Fibroblast of lung (primary cell): ENCODE data around the gene PLEKHG1. TPM values are rescaled to one million over a fixed set of nuclear protein-coding genes. Genes with fewer than 3 reads are reported as not detected.

Experiments
- DNase-seq, 2 donors: peaks; one replicate each; pipeline versions ENCODE4 v3.0.0 to v3.0.0-alpha.2; 2010; ENCODE audit warnings: low read depth in 2 of 2
- H2AFZ ChIP-seq: 2 replicates; pipeline ENCODE4 v1.5.1; 2012; ENCODE audit warnings: low read length, control low read depth, inconsistent platforms
- H3K27ac ChIP-seq: 2 replicates; pipeline ENCODE4 v1.5.1; 2011; ENCODE audit warnings: low read length, control low read depth; ENCODE audit not compliant: insufficient read depth
- H3K27me3 ChIP-seq: 2 replicates; pipeline ENCODE4 v1.5.1; 2011; ENCODE audit warnings: mild to moderate bottlenecking, low read length; ENCODE audit not compliant: control insufficient read depth, insufficient read depth
- H3K36me3 ChIP-seq: 2 replicates; pipeline ENCODE4 v1.5.1; 2011; ENCODE audit warnings: low read length; ENCODE audit not compliant: control insufficient read depth, insufficient read depth
- H3K4me1 ChIP-seq: 2 replicates; pipeline ENCODE4 v1.5.1; 2011; ENCODE audit warnings: low read length; ENCODE audit not compliant: control insufficient read depth, insufficient read depth; ENCODE audit errors: extremely low read depth
- H3K4me2 ChIP-seq: 2 replicates; pipeline ENCODE4 v1.5.1; 2011; ENCODE audit warnings: low read length, control low read depth; ENCODE audit not compliant: insufficient read depth; ENCODE audit errors: extremely low read depth
- H3K4me3 ChIP-seq, 4 experiments: fragments of 200-600 bp in 1 of 4; sonication (generic) in 1 of 4; replicated peaks in 1 of 4; 2 replicates each; pipeline ENCODE4 v1.5.1; 2011 to 2016; ENCODE audit warnings: low read length in 4 of 4, low read depth in 3 of 4, mild to moderate bottlenecking in 3 of 4, control low read depth in 2 of 4, inconsistent platforms in 1 of 4, mixed read lengths in 1 of 4; ENCODE audit not compliant: insufficient read depth in 1 of 4; ENCODE audit errors: control extremely low read depth in 1 of 4
- H3K79me2 ChIP-seq: 2 replicates; pipeline ENCODE4 v1.5.1; 2012; ENCODE audit warnings: mild to moderate bottlenecking, low read length, inconsistent platforms; ENCODE audit not compliant: control insufficient read depth, insufficient read depth
- H3K9ac ChIP-seq: 2 replicates; pipeline ENCODE4 v1.5.1; 2011; ENCODE audit warnings: mild to moderate bottlenecking, low read length, control low read depth; ENCODE audit not compliant: insufficient read depth
- H3K9me3 ChIP-seq: 2 replicates; pipeline ENCODE4 v1.5.1; 2012; ENCODE audit warnings: low read depth, low read length; ENCODE audit not compliant: control insufficient read depth, insufficient read depth
- H4K20me1 ChIP-seq: 2 replicates; pipeline ENCODE4 v1.5.1; 2011; ENCODE audit warnings: low read length; ENCODE audit not compliant: control insufficient read depth, insufficient read depth; ENCODE audit errors: extremely low read depth
- CTCF ChIP-seq, 2 donors: IDR thresholded peaks in 1 of 2; conservative IDR thresholded peaks in 1 of 2; 1 replicate in 1 of 2; 2 replicates in 1 of 2; pipeline ENCODE4 v1.5.1; 2011 to 2012; ENCODE audit warnings: low read length in 2 of 2, control low read depth in 1 of 2, inconsistent platforms in 1 of 2, low read depth in 1 of 2, mild to moderate bottlenecking in 1 of 2
- EZH2 ChIP-seq: IDR thresholded peaks from 2 replicates; pipeline ENCODE4 v1.5.1; 2012; ENCODE audit warnings: low read length, control low read depth, mild to moderate bottlenecking; ENCODE audit errors: missing control alignments
- polyA plus RNA-seq, 2 donors: library from polyadenylated mRNA; depleted of rRNA in 1 of 2; stranded (reverse) in 1 of 2; unstranded in 1 of 2; fragments of >200 nt; gene quantifications; 2 replicates each; pipeline ENCODE4 v1.2.1, GENCODE V29; 2011 to 2012; ENCODE audit warnings: missing spikeins in 1 of 2
- total RNA-seq: library from RNA; depleted of rRNA; stranded (reverse); fragments of >200 nt; gene quantifications from 2 replicates; pipeline ENCODE4 v1.2.1, GENCODE V29; 2014

Gene PLEKHG1
- total and polyA plus RNA-seq, 2 donors (not counting 1 experiment from before 2014, with no cell fraction given): 0.30 to 12.7 TPM

GRCh38 chr6:150580489-150580888 is 19.2 kb upstream of the PLEKHG1 start:
- Histone ChIP-seq H3K9me3 (no peaks in the 10 kb centered on the region), H3K27me3 (no peaks in the 10 kb centered on the region), H3K4me1 (no peaks in the 10 kb centered on the region), H2AFZ (no peak overlapping the region), H3K79me2 (no peaks in the 10 kb centered on the region), H3K36me3 (no peaks in the 10 kb centered on the region), H3K27ac (no peak overlapping the region), H4K20me1 (no peaks in the 10 kb centered on the region), H3K9ac (no peak overlapping the region), H3K4me2 (no peak overlapping the region), H3K4me3 (no peak overlapping the region)
- DNase-seq: no peak
- no peak for TF ChIP-seq CTCF (conservative IDR thresholded peaks at IDR 0.05 in 1 of 2, IDR thresholded peaks at IDR 0.05 in 1 of 2; ENCODE audit: low read depth in 1 of 2, low read length in 2 of 2)
- no peak for TF ChIP-seq EZH2

GRCh38 chr6:150584065-150584464 is 15.6 kb upstream of the PLEKHG1 start:
- H4K20me1 ChIP-seq: no peaks in the 10 kb centered on the region
- TF ChIP-seq CTCF (conservative IDR thresholded peaks at IDR 0.05 in 1 of 2, IDR thresholded peaks at IDR 0.05 in 1 of 2; ENCODE audit: low read depth in 1 of 2, low read length in 2 of 2): no peak
- no peak for TF ChIP-seq EZH2
- H3K36me3 ChIP-seq: no peaks in the 10 kb centered on the region
- no peaks in the 10 kb centered on the region for H3K4me1 ChIP-seq
- H2AFZ ChIP-seq: no peak overlapping the region
- no peak overlapping the region for H3K4me2 ChIP-seq
- no peak overlapping the region for H3K4me3 ChIP-seq
- no peak for DNase-seq
- no peak overlapping the region for H3K9ac ChIP-seq
- H3K27ac ChIP-seq: no peak overlapping the region
- no peaks in the 10 kb centered on the region for H3K27me3 ChIP-seq
- no peaks in the 10 kb centered on the region for H3K9me3 ChIP-seq
- H3K79me2 ChIP-seq: no peaks in the 10 kb centered on the region

- Histone ChIP-seq H3K9ac (no peak overlapping the region), H3K27me3 (no peaks in the 10 kb centered on the region), H3K79me2 (no peaks in the 10 kb centered on the region), H2AFZ (no peak overlapping the region), H3K36me3 (no peaks in the 10 kb centered on the region), H3K27ac (no peak overlapping the region), H3K4me2 (no peak overlapping the region), H3K4me3 (no peak overlapping the region), H3K4me1 (no peaks in the 10 kb centered on the region), H4K20me1 (no peaks in the 10 kb centered on the region), H3K9me3 (no peaks in the 10 kb centered on the region)
- no peak for DNase-seq
- no peak for TF ChIP-seq CTCF (conservative IDR thresholded peaks at IDR 0.05 in 1 of 2, IDR thresholded peaks at IDR 0.05 in 1 of 2; ENCODE audit: low read depth in 1 of 2, low read length in 2 of 2)
- no peak for TF ChIP-seq EZH2
These were observed 15.1 kb upstream of the PLEKHG1 start for GRCh38 chr6:150584596-150584995.
